Measurements from ENCODE around the gene RPAP2.
A peak's percentile ranks its signal among the peaks of the same experiment; 100 is the strongest.
"Not testable (repeated sequence)": the region's sequence is repeated elsewhere in the genome, so short reads cannot be mapped to it uniquely, and the experiment has no call there.

Gene RPAP2

GRCh38 chr1:92277105-92277723 is 21.6 kb upstream of the RPAP2 start:
- Histone ChIP-seq H3K79me2 (ENCODE audit: insufficient read depth, low read length) (no peaks in the 10 kb centered on the region), H2AFZ (ENCODE audit: low read depth, low read length) (no peak overlapping the region), H3K4me1 (ENCODE audit: insufficient read depth, low read length) (no peaks in the 10 kb centered on the region), H4K20me1 (ENCODE audit: insufficient read depth, low read length) (no peaks in the 10 kb centered on the region), H3K9ac (ENCODE audit: low read depth, low read length) (no peak overlapping the region), H3K27ac (ENCODE audit: low read length) (no peak overlapping the region), H3K4me3 (ENCODE audit: low read depth in 1 of 2, low read length in 2 of 2) (no peak overlapping the region), H3K27me3 (ENCODE audit: insufficient read depth, low read length, poor library complexity) (no peaks in the 10 kb centered on the region), H3K36me3 (ENCODE audit: insufficient read depth, low read length) (peaks cover 71% of the 10 kb centered on the region), H3K9me3 (ENCODE audit: insufficient read depth, low read length, severe bottlenecking) (no peaks in the 10 kb centered on the region), H3K4me2 (ENCODE audit: insufficient read depth, low read length) (no peak overlapping the region)
- TF ChIP-seq, protein P1, sequence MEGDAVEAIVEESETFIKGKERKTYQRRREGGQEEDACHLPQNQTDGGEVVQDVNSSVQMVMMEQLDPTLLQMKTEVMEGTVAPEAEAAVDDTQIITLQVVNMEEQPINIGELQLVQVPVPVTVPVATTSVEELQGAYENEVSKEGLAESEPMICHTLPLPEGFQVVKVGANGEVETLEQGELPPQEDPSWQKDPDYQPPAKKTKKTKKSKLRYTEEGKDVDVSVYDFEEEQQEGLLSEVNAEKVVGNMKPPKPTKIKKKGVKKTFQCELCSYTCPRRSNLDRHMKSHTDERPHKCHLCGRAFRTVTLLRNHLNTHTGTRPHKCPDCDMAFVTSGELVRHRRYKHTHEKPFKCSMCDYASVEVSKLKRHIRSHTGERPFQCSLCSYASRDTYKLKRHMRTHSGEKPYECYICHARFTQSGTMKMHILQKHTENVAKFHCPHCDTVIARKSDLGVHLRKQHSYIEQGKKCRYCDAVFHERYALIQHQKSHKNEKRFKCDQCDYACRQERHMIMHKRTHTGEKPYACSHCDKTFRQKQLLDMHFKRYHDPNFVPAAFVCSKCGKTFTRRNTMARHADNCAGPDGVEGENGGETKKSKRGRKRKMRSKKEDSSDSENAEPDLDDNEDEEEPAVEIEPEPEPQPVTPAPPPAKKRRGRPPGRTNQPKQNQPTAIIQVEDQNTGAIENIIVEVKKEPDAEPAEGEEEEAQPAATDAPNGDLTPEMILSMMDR (IDR thresholded peaks at IDR 0.05; ENCODE audit: borderline replicate concordance, extremely low read depth, low read length, poor library complexity, severe bottlenecking): no peak
- TF ChIP-seq EZH2 (IDR thresholded peaks at IDR 0.05; ENCODE audit: borderline replicate concordance, low read depth, low read length, severe bottlenecking): no peak
- no peak for ATAC-seq (ENCODE audit: insufficient read depth, low read depth)
- no peak for DNase-seq

- not testable (repeated sequence) for H3K4me1 ChIP-seq (ENCODE audit: insufficient read depth, low read length); H3K4me3 ChIP-seq (ENCODE audit: low read depth in 1 of 2, low read length in 2 of 2); DNase-seq; H4K20me1 ChIP-seq (ENCODE audit: insufficient read depth, low read length); H3K4me2 ChIP-seq (ENCODE audit: insufficient read depth, low read length); H3K27me3 ChIP-seq (ENCODE audit: insufficient read depth, low read length, poor library complexity); H2AFZ ChIP-seq (ENCODE audit: low read depth, low read length); H3K27ac ChIP-seq (ENCODE audit: low read length); H3K79me2 ChIP-seq (ENCODE audit: insufficient read depth, low read length); H3K9me3 ChIP-seq (ENCODE audit: insufficient read depth, low read length, severe bottlenecking); H3K9ac ChIP-seq (ENCODE audit: low read depth, low read length); ATAC-seq (ENCODE audit: insufficient read depth, low read depth)
- peaks cover 49% of the 10 kb centered on the region for H3K36me3 ChIP-seq (ENCODE audit: insufficient read depth, low read length)
These were observed 19.1 kb upstream of the RPAP2 start for GRCh38 chr1:92279781-92280180.

- not testable (repeated sequence) for DNase-seq; H3K9me3 ChIP-seq (ENCODE audit: insufficient read depth, low read length, severe bottlenecking); H3K27me3 ChIP-seq (ENCODE audit: insufficient read depth, low read length, poor library complexity)
These were observed 17.4 kb upstream of the RPAP2 start for GRCh38 chr1:92281411-92281810.

GRCh38 chr1:92291372-92291999 is 7.4 kb upstream of the RPAP2 start:
- Histone ChIP-seq H3K4me2 (ENCODE audit: insufficient read depth, low read length) (no peak overlapping the region), H2AFZ (ENCODE audit: low read depth, low read length) (no peak overlapping the region), H3K27ac (ENCODE audit: low read length) (no peak overlapping the region), H3K4me3 (ENCODE audit: low read depth in 1 of 2, low read length in 2 of 2) (no peak overlapping the region), H3K36me3 (ENCODE audit: insufficient read depth, low read length) (peaks cover 70% of the 10 kb centered on the region), H3K9me3 (ENCODE audit: insufficient read depth, low read length, severe bottlenecking) (no peaks in the 10 kb centered on the region), H3K79me2 (ENCODE audit: insufficient read depth, low read length) (peaks cover 7% of the 10 kb centered on the region; the same call in 1 of the 2 replicates), H3K27me3 (ENCODE audit: insufficient read depth, low read length, poor library complexity) (no peaks in the 10 kb centered on the region), H4K20me1 (ENCODE audit: insufficient read depth, low read length) (no peaks in the 10 kb centered on the region), H3K4me1 (ENCODE audit: insufficient read depth, low read length) (peaks cover 6% of the 10 kb centered on the region; the same call in 1 of the 2 replicates), H3K9ac (ENCODE audit: low read depth, low read length) (no peak overlapping the region)
- no peak for DNase-seq
- TF ChIP-seq, protein P1 (IDR thresholded peaks at IDR 0.05; ENCODE audit: borderline replicate concordance, extremely low read depth, low read length, poor library complexity, severe bottlenecking): peak; percentile 84
- no peak for TF ChIP-seq EZH2 (IDR thresholded peaks at IDR 0.05; ENCODE audit: borderline replicate concordance, low read depth, low read length, severe bottlenecking)
- peak; percentile 85; the same call in 2 of the 3 replicates for ATAC-seq (ENCODE audit: insufficient read depth, low read depth)

More at GRCh38 chr1:92281411-92281810, 17.4 kb upstream of the RPAP2 start:
- not testable (repeated sequence) for H3K4me3 ChIP-seq (ENCODE audit: low read depth in 1 of 2, low read length in 2 of 2); H3K4me2 ChIP-seq (ENCODE audit: insufficient read depth, low read length); H4K20me1 ChIP-seq (ENCODE audit: insufficient read depth, low read length); H3K9ac ChIP-seq (ENCODE audit: low read depth, low read length); H3K27ac ChIP-seq (ENCODE audit: low read length); H3K79me2 ChIP-seq (ENCODE audit: insufficient read depth, low read length); H3K4me1 ChIP-seq (ENCODE audit: insufficient read depth, low read length); ATAC-seq (ENCODE audit: insufficient read depth, low read depth); H2AFZ ChIP-seq (ENCODE audit: low read depth, low read length)
- H3K36me3 ChIP-seq (ENCODE audit: insufficient read depth, low read length): peaks cover 47% of the 10 kb centered on the region

Measured in DND-41 (cell line).